Naive thymus-derived CD8-positive, alpha-beta T cell (primary cell): ENCODE data around the gene SOBP. TPM values are rescaled to one million over a fixed set of nuclear protein-coding genes. Genes with fewer than 3 reads are reported as not detected.
A peak's percentile ranks its signal among the peaks of the same experiment; 100 is the strongest.

Experiments
- ATAC-seq, 2 donors: fragments of 150-1000 bp; cut with Tn5 transposase in 1 of 2; sonication (Bioruptor Pico), chemical (Tn5 transposase) in 1 of 2; 1 replicate in 1 of 2; 2 replicates in 1 of 2; pipeline ENCODE4 v1.10.0; 2021; ENCODE audit warnings: mild to moderate bottlenecking in 2 of 2, moderate library complexity in 2 of 2
- POLR2A ChIA-PET: fragments of 350-600 bp; sonication (Branson Sonifier 250); formaldehyde crosslinking; loops from one replicate; lab custom pipeline; 2021; ENCODE audit warnings: antibody characterized with exemption; lab: Charles Lee
- DNase-seq, 10 donors: peaks; one replicate each; pipeline versions ENCODE4 v3.0.0 to v3.0.0-alpha.2; 2020 to 2022
- H3K27ac Mint-ChIP-seq, 10 donors: one replicate each; pipeline ENCODE4 v1.8.0; 2020 to 2022; ENCODE audit warnings: mild to moderate bottlenecking in 10 of 10, mixed read lengths in 10 of 10, moderate library complexity in 4 of 10, inconsistent platforms in 1 of 10
- H3K27me3 Mint-ChIP-seq, 5 donors: one replicate each; pipeline ENCODE4 v1.8.0; 2021 to 2022; ENCODE audit warnings: mixed read lengths in 5 of 5
- H3K36me3 Mint-ChIP-seq, 3 donors: one replicate each; pipeline ENCODE4 v1.8.0; 2020 to 2022; ENCODE audit warnings: mixed read lengths in 3 of 3, mild to moderate bottlenecking in 2 of 3, inconsistent platforms in 1 of 3
- H3K4me1 Mint-ChIP-seq, 4 donors: one replicate each; pipeline ENCODE4 v1.8.0; 2021 to 2022; ENCODE audit warnings: mixed read lengths in 4 of 4
- H3K4me3 Mint-ChIP-seq, 10 donors: one replicate each; pipeline ENCODE4 v1.8.0; 2020 to 2022; ENCODE audit warnings: mild to moderate bottlenecking in 10 of 10, mixed read lengths in 10 of 10, moderate library complexity in 6 of 10, inconsistent platforms in 1 of 10
- H3K9me3 Mint-ChIP-seq, 9 donors: one replicate each; pipeline ENCODE4 v1.8.0; 2020 to 2022; ENCODE audit warnings: mixed read lengths in 9 of 9, mild to moderate bottlenecking in 3 of 9, inconsistent platforms in 1 of 9, moderate library complexity in 1 of 9
- polyA plus RNA-seq, 3 donors: library from polyadenylated mRNA; unstranded; fragments of 300-500 nt; fragmentation: Illumina TruSeq; gene quantifications; one replicate each; pipeline ENCODE4 v1.2.3, GENCODE V29; 2021
- total RNA-seq, 8 experiments: library from RNA in 2 of 8; stranded (reverse) in 2 of 8; gene quantifications; one replicate each; pipeline ENCODE4 v1.2.3 and lab custom pipeline; 2021 to 2026

Gene SOBP
- total and polyA plus RNA-seq, 5 experiments from 2014 or later: 0.05 to 1.4 (median 0.39) TPM

DNA sequence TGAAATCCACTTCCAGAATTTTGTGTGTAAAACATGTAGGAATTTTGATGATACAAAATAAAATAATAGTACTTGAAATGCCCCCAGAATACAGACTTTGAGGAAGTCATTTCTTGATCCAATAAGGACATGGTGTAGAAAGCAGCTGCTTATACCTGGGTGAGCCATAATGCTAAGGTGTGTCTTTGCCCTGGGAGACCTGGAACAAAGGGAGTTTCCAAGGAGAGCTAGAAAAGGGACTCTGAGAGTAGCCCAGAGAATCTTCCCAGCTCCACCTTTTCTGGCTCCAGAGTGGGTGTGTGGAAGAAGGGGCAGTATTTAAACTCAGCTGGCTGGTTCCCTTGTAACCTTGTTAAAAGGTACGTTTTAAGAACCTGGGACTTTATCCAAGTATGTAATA is 77.7 kb downstream of the SOBP start:
- Mint-ChIP-seq H3K27me3 (peaks cover 9 to 23% (median 17%) of the 10 kb centered on the region in 5 donors), H3K4me1 (no peaks in the 10 kb centered on the region), H3K9me3 (no peaks in the 10 kb centered on the region), H3K27ac (no peak overlapping the region), H3K36me3 (no peaks in the 10 kb centered on the region), H3K4me3 (no peak overlapping the region)
- ATAC-seq: no peak
- POLR2A ChIA-PET: no interaction called here
- no peak for DNase-seq

DNA sequence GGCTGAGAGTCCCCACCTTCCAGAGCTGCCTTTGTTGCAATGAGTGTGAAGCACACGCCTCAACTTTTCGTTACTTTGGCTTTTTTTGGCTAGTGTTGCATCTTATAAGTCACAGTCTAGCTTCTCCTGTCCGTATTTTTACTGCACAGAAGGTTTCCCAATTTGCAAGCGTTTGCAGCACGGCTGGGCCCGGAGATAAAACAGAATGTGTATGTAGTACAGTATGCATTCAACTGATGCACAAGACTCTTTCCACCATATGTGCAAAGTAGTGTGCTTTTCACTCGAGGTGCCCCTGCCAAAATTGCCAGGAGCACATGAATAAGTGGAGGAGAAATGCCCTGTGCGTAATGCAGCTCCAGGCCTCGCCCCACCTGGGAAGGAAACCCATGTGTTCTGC is 79.6 kb downstream of the SOBP start:
- no peak overlapping the region for H3K27ac Mint-ChIP-seq
- no peak for DNase-seq
- H3K36me3 Mint-ChIP-seq: no peaks in the 10 kb centered on the region
- H3K9me3 Mint-ChIP-seq: no peaks in the 10 kb centered on the region
- no peak overlapping the region for H3K4me3 Mint-ChIP-seq
- H3K4me1 Mint-ChIP-seq: no peaks in the 10 kb centered on the region
- ATAC-seq: no peak
- peaks cover 7 to 19% (median 17%) of the 10 kb centered on the region in 5 donors for H3K27me3 Mint-ChIP-seq
- POLR2A ChIA-PET: no interaction called here

DNA sequence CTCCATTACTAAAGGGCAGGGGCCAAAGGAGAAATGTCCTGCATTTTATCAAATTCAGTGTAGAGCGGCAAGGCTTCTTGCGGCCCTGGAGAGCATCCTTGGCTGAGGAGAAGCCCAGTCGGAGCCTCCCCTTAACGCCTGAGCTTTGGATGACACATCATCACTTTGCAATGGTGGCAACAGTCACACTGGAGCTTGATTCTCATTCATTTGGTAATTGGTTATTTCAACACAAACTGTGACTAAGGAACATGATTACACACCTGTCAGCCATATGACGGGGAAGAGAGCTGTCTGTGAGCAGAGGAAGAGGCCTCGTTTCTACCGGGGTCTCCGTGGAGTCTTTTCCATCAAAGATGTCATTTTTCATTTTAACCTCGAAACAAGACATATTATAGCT is 81.4 kb downstream of the SOBP start:
- Mint-ChIP-seq H3K9me3 (no peaks in the 10 kb centered on the region), H3K27ac (no peak overlapping the region), H3K4me1 (no peaks in the 10 kb centered on the region), H3K4me3 (no peak overlapping the region), H3K36me3 (no peaks in the 10 kb centered on the region), H3K27me3 (peaks cover 3 to 12% (median 6%) of the 10 kb centered on the region in 5 donors)
- DNase-seq (no peak), ATAC-seq (no peak)
- POLR2A ChIA-PET: no interaction called here

DNA sequence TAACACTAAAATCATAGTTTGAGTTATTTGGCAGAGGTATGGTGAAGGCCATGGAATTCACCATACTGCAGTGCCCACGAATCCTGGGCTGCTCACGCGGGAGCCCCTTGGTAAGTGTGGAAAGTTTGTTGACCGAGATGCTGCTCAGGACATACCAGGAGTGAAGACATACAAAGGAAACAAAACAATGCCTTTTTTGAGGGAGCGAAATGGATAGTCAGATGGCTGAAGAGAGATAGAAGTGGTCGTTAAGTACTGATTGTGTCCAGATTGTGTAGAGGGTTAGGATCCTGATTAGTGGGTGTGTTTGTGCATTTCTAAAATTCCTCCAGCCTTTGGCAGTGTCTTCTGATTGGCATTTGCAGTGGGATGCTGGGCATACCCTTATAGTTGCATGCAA is 83.0 kb downstream of the SOBP start:
- DNase-seq: no peak
- H3K36me3 Mint-ChIP-seq: no peaks in the 10 kb centered on the region
- ATAC-seq: no peak
- no peak overlapping the region for H3K4me3 Mint-ChIP-seq
- H3K9me3 Mint-ChIP-seq: no peaks in the 10 kb centered on the region
- peak overlapping the region in 1 of 10 donors; percentile 70 for H3K27ac Mint-ChIP-seq
- POLR2A ChIA-PET: no interaction called here
- H3K4me1 Mint-ChIP-seq: no peaks in the 10 kb centered on the region
- H3K27me3 Mint-ChIP-seq: peaks cover 0 to 6% (median 0%) of the 10 kb centered on the region in 5 donors

DNA sequence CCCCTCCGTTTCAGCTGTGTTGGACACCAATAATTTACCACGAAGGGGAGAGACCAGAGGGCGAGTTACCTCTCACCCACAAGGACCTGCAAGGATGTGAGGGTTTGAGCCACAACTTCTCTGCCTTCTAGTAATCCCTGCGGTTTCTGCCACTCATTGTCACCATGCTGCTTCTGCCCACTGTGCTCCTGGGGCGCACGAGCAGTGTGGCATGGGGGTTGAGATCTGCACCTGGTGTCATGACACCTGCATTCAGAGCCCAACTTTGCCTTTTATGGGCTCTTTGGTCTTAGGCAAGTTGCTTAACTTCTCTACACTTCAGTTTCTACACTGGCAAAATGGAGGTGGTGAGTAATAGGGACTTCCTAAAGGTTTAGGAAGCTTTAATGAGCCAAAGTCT is 84.9 kb downstream of the SOBP start:
- Mint-ChIP-seq H3K36me3 (no peaks in the 10 kb centered on the region), H3K27ac (no peak overlapping the region), H3K4me1 (no peaks in the 10 kb centered on the region), H3K27me3 (peaks cover 0 to 6% (median 2%) of the 10 kb centered on the region in 5 donors), H3K4me3 (no peak overlapping the region), H3K9me3 (no peaks in the 10 kb centered on the region)
- DNase-seq (no peak), ATAC-seq (no peak)
- POLR2A ChIA-PET: no interaction called here

DNA sequence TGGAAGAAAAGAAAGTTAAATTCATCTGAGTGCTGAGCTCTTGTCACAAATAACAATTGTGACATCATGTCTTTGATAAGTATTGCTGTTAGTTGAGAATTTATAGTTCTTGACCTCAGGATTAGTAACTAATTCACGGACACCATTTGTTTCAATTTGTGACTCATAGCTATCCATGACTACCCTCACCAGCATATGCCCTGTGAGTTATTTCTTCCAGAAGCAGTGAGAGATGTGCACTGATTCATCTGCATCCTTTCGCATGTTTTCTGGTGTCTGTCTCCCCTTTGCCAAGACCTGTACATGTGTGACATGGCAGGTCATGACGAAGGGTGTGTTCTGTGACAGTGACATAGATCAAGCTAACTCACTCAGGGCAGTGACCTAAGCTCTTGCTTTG is 86.9 kb downstream of the SOBP start:
- no peaks in the 10 kb centered on the region for H3K4me1 Mint-ChIP-seq
- no peak for DNase-seq
- H3K27ac Mint-ChIP-seq: no peak overlapping the region
- H3K27me3 Mint-ChIP-seq: peaks cover 0 to 18% (median 7%) of the 10 kb centered on the region in 5 donors
- no peaks in the 10 kb centered on the region for H3K9me3 Mint-ChIP-seq
- ATAC-seq: no peak
- no peaks in the 10 kb centered on the region for H3K36me3 Mint-ChIP-seq
- POLR2A ChIA-PET: no interaction called here
- H3K4me3 Mint-ChIP-seq: no peak overlapping the region

DNA sequence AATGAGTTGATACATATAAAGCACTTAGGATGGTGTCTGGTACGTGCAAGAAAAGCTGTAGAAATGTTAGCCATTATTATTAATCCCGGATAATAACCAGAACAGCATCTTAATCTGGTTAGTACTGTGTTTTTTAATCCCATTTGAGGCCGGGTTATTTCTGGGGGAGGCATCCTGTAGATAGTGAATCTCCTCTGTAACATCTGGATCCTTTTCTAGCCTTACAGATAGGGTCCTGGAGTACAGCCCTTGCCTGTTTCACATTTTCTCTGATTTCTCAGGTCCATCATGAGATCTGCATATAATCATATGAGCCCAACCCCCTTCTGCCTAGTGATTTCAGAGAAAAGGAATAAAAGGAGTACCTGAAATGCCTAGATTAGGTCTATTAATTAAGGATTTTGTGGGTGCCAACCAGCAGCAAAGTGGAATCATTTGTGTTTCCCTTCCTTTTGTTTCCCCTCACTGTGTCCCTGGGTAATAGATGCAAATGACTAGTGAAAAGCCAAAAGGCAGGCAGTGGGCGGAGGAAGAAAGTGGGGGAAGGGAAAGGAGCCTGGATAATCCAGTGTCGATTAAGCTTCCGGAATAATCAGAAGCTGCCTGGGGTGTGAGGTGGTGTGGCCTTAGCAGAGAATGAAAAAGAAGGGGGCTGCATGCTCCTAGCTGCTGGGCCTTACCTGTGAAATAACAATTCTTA is 88.9 kb downstream of the SOBP start:
- ATAC-seq: no peak
- Mint-ChIP-seq H3K4me3 (no peak overlapping the region), H3K27ac (peak overlapping the region in 1 of 10 donors; percentile 21), H3K4me1 (no peaks in the 10 kb centered on the region), H3K9me3 (no peaks in the 10 kb centered on the region), H3K27me3 (peaks cover 3 to 18% (median 9%) of the 10 kb centered on the region in 5 donors), H3K36me3 (no peaks in the 10 kb centered on the region)
- POLR2A ChIA-PET: no interaction called here
- DNase-seq: no peak

DNA sequence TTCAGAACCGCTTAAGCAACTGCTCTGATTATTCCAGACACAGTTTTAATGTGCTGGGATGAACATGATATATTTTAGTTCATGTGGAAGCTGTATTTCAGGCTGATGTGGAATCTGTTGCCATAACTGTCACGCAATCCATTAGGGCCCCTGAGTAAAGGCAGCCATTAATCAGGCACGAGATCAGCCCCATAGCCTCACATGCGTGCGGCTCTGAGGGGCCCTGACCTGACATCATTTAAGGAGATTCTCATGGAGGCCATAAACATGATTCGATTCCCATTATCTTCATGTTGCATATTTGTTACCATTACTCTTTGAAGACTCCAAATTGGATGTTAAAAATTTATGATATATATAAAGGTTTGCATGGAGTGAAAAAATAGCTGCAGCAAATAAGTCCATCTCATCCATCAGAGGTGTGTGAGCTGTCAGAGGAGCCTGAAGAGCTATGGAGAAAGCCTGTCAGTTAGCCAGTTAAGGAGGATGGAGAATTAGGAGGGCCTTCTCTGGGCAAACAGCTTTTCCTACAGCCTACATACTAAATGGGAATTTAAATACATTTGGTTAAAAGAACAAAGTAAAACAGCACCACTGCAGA is 89.6 kb downstream of the SOBP start:
- Mint-ChIP-seq H3K36me3 (no peaks in the 10 kb centered on the region), H3K27me3 (peaks cover 3 to 18% (median 9%) of the 10 kb centered on the region in 5 donors), H3K27ac (no peak overlapping the region), H3K4me3 (no peak overlapping the region), H3K4me1 (no peaks in the 10 kb centered on the region), H3K9me3 (no peaks in the 10 kb centered on the region)
- DNase-seq (no peak), ATAC-seq (no peak)
- POLR2A ChIA-PET: no interaction called here

DNA sequence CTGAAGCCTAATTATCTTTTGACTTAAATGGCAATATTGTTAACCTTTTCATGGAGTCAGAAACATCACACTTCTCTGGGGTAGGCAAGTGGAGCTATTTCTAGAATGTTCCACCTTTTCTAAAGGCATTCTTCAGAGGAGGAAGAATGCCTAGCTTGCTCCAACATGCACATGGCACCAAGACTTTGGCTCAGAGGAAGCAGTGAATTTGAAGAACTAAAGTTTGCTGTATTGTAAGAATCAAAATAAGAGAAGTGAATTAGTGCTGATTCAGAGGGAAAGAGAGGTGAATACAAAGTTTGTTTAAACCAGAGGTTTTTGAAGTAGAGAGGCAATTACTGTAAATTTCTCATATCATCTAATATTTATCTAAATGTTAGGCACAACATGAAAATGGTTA is 92.2 kb downstream of the SOBP start:
- no peak overlapping the region for H3K4me3 Mint-ChIP-seq
- H3K9me3 Mint-ChIP-seq: no peaks in the 10 kb centered on the region
- POLR2A ChIA-PET: no interaction called here
- H3K27ac Mint-ChIP-seq: no peak overlapping the region
- ATAC-seq: no peak
- no peaks in the 10 kb centered on the region for H3K4me1 Mint-ChIP-seq
- no peaks in the 10 kb centered on the region for H3K36me3 Mint-ChIP-seq
- H3K27me3 Mint-ChIP-seq: peaks cover 3 to 18% (median 6%) of the 10 kb centered on the region in 5 donors
- DNase-seq: no peak

DNA sequence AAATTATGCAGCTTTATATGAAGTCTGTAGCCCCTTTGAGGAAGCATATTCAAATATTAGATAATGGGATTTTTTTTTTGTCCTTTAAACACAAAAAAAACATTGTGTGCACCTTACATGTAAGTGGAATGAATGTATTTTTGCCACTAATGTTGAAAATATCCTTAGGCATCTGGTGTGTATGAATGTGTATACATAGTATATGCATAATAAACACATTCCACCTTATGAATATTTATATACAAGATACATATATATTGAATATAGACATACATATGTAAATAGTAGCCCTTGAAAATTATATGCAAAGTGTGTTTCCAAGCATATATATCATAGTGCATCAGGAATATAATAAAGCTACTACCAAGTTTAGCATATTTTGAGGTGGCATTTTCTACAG is 94.8 kb downstream of the SOBP start:
- H3K9me3 Mint-ChIP-seq: no peaks in the 10 kb centered on the region
- H3K4me1 Mint-ChIP-seq: no peaks in the 10 kb centered on the region
- H3K36me3 Mint-ChIP-seq: no peaks in the 10 kb centered on the region
- H3K4me3 Mint-ChIP-seq: no peak overlapping the region
- no peak overlapping the region for H3K27ac Mint-ChIP-seq
- ATAC-seq (no peak), DNase-seq (no peak)
- peaks cover 3 to 18% (median 6%) of the 10 kb centered on the region in 5 donors for H3K27me3 Mint-ChIP-seq
- POLR2A ChIA-PET: no interaction called here

DNA sequence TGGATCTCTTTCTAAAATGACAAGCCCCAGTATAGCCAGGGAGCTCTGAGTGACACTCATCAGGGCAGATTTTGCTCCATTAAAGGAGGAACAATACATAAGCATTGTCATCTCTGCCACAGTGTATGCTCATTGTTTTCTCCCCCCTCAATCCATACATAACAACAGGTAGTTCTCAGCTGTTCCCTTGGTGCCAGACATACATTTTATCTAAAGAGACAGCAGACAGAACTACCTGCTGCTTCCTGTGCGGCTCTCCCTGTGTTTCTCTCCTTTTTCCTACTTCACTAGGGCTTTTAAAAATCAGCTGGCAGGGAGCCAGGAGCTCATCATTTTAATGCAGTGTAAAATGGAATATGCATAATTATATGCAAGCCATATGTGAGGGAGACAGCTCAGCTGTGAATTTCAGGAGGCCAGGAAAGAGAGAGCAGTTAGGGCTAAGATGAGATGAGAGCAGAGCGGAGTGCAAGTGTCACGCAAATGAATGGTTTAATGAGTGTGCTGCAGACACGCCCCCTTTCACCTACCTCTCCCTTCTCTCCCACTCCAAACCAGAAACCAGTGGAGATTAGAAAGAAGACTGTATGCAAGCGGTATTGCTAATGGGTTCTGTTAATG is 96.0 kb downstream of the SOBP start:
- Mint-ChIP-seq H3K36me3 (no peaks in the 10 kb centered on the region), H3K27ac (no peak overlapping the region), H3K4me1 (no peaks in the 10 kb centered on the region), H3K9me3 (no peaks in the 10 kb centered on the region), H3K4me3 (no peak overlapping the region), H3K27me3 (peaks cover 0 to 6% (median 3%) of the 10 kb centered on the region in 5 donors)
- DNase-seq (no peak), ATAC-seq (no peak)
- POLR2A ChIA-PET: no interaction called here

DNA sequence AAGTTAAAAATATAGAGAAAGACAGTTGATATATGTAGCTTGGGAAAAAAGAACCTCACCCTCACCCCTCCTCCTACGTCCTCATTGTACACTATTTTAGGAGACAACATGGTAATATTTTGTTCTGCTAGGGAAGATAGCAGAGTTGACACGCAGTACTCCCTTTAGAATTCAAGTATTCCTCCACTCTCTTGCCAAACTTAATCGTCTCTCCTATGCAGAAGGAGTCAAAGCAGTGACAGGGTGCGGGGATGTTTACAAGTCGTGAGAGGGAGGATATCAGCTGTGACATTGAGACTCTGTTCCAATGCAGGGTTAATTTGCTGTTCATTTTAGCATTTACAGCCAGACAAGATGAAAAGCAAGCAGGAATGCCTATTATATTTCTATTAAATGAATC is 97.5 kb downstream of the SOBP start:
- H3K27me3 Mint-ChIP-seq: peaks cover 0 to 7% (median 2%) of the 10 kb centered on the region in 5 donors

DNA sequence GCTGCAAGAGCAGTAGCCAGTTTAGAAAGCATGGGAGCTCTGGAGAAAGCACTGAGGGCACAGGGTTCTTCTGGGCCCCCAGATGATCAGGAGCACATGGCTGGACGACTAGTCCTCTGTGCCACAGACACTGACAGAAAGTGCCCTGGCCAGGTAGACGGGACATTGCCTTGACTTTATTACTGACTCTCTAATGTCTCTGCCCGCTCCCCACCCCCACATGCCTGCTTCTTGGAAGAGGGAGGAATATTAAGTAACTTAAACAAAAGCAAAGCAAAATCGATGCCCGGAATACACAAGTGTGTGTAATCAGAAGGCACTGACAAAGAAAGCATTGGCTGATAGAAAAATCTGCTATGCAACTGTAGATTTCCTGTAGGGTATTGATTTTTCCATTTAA is 99.3 kb downstream of the SOBP start:
- Mint-ChIP-seq H3K36me3 (no peaks in the 10 kb centered on the region), H3K27me3 (peaks cover 2 to 11% (median 5%) of the 10 kb centered on the region in 5 donors), H3K9me3 (no peaks in the 10 kb centered on the region), H3K4me3 (no peak overlapping the region), H3K4me1 (no peaks in the 10 kb centered on the region), H3K27ac (no peak overlapping the region)
- ATAC-seq (no peak), DNase-seq (no peak)
- POLR2A ChIA-PET: no interaction called here

More for the DNA sequence above, 97.5 kb downstream of the SOBP start:
- POLR2A ChIA-PET: no interaction called here
- no peaks in the 10 kb centered on the region for H3K4me1 Mint-ChIP-seq
- H3K4me3 Mint-ChIP-seq: no peak overlapping the region
- no peaks in the 10 kb centered on the region for H3K9me3 Mint-ChIP-seq
- H3K27ac Mint-ChIP-seq: no peak overlapping the region
- no peak for ATAC-seq
- no peaks in the 10 kb centered on the region for H3K36me3 Mint-ChIP-seq
- no peak for DNase-seq
